GM18951 (cell line): ENCODE results near the gene ZNF438.

Experiments used
- POLR2A ChIP-seq: IDR thresholded peaks from 4 replicates; pipeline ENCODE4 v1.6.1; 2011; ENCODE audit warnings: mild to moderate bottlenecking; ENCODE audit not compliant: insufficient read length, insufficient read depth; ENCODE audit errors: extremely low read depth
- in situ Hi-C: fragments of 300-500 bp; cut with MboI; formaldehyde crosslinking; loops from one replicate; pipeline ENCODE4 v1.12.0; 2022; ENCODE audit warnings: low sequenced_read_pairs, mixed read lengths, inconsistent platforms; ENCODE audit not compliant: unreplicated experiment

Gene ZNF438

DNA sequence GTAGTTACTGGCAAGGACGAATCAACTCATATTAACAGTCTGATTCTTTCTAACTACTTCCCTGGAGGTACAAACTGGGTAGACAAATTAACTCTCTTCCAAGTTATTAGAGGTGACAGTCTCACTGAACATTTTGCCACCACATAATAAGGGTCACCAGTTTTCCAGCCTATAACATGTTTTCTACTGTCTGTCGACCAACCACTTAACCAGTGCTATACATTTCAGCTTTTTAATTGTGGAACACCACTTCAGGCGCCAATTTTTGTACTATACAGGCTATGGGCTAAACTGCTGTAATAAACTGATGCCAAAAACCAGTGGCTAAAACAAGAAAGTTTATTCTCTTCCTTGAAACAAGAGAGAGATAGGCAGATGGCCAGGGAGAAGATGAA, 13.3 kb downstream of the ZNF438 start:
- no peak for TF ChIP-seq POLR2A
- in situ Hi-C loops: no loop called here

DNA sequence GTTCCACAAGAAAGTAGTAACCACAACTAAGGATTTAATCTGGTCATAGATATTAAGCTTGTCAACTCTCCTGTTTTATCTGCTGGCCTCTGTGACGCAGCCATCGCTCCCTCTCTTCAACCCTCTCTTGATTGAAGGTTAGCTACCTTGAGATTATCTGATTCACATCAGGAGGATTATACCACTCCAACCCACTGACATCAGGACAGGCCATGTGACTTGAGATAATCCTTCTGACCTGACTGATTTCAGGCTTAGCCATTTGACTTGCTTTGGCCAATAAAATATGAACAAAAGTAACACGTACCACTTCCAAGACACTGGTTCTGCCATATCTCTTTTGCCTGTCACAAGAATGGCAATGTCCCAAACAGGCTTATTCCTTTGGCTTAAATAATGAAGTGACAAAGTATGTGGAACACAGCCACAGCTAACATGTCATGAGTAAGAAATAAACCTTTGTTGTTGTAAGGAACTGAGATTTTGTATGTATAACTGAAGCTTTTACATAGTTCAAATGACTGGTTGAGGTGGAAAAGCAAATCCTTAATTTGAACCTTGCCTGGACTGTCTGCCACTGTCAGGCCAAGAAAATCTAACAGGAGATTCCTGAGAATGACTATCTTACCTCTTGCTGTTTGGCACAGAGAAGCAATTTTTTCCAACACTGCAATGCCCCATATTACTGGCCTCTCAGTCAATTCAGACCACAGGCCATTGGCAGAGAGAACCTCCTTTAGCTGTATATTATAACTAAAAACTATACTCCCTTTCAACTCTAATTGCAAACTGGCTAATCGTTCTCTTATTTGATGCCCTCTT, 13.9 kb downstream of the ZNF438 start:
- TF ChIP-seq POLR2A: no peak
- in situ Hi-C loops: no loop called here

DNA sequence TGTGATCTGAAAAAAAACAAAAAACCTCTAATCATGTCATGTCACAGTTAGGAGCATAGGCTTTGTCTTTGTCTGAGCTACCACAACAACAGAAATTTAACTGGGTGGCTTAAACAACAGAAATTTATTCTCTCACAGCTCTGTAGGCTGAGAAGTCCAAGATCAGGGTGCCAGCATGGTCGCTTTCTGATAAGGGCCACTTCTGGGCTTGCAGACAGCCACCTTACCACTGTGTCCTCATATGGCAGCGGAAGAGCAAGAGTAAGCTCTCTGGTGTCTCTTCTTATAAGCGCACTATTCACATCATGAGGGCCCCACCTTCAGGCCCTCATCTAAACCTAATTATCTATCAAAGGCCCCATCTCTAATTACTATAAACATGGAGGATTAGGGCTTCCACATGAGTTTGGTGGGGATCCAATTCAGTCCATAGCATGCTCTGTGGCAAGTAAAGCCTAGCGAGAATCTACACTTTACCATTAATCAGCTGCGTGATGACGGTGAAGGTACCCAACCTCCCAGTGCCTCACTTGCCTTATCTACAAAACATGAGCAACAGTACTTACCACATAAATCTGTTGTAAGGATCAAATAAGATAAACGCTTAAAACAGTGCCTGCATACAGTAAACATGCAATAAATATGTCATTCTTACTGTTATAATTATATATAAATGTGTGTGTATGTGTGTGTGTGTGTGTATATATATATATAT, 17.3 kb downstream of the ZNF438 start:
- in situ Hi-C loops: no loop called here
- TF ChIP-seq POLR2A: no peak

DNA sequence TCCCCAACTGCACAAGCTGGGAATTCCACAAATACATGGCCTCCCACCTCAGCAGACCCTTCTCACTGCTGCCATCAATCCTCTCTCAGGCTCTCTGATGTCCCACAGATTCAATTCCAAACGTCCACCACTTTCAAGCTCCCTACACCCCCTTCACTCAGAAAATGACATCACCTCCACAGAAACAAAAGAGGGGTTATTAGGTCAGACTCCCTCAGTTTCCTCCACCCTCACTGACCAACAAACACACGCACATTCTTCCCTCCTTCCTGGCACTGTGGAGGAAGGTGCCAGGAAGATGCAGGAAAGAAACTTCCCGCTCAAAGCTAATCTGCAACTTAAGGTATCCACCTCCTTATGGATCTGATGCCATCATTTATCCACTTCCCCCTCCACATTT, 18.3 kb downstream of the ZNF438 start:
- in situ Hi-C loops: no loop called here
- TF ChIP-seq POLR2A: no peak

DNA sequence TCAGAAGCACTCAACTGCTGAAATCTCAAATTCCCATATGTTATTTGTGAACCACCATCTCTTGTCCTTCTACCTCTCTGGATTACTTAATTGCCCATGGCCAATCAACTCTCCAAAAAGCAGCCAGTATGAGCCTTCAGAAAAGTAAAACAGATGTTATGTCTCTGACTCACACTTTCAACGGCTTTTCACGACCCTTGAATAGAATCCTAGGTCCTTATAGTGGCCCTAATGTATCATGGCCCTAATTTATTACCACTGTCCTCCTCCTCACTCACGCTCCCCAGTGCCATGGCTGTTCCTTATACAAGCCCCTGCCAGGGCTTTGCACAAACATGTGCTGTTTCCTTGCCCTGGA, 20.0 kb downstream of the ZNF438 start:
- no peak for TF ChIP-seq POLR2A
- in situ Hi-C loops: no loop called here

DNA sequence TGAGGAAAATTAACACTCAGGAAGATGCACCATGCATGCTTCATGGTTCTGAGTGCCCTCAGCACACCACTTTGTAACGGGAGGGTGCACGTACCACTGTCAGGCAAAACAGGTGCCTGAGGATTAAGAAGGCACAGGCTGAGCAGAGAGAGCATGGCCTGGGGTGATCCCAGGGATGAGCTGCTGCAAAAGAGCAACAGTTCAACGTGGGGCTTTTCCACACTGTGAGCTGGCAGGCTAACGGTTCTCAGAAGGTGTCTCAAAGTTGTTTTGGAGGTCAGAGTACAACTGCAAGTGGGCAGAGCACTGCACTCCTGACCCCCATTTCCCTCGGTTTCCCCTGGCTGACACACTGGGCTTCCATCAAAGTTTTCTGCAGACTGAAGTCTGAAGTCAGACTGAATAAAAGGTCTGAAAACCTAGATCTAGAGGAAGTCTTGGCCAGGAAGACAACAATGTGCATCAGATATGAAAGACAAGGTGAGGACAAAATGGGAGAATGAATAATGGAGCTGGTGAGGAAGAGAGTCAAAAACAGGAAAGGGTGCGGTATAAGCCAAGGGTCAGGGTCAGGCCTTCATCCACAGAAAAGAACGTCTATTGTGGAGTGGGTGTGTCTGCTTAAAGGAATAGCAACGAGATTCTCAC, 20.5 kb downstream of the ZNF438 start:
- in situ Hi-C loops: no loop called here
- TF ChIP-seq POLR2A: no peak

DNA sequence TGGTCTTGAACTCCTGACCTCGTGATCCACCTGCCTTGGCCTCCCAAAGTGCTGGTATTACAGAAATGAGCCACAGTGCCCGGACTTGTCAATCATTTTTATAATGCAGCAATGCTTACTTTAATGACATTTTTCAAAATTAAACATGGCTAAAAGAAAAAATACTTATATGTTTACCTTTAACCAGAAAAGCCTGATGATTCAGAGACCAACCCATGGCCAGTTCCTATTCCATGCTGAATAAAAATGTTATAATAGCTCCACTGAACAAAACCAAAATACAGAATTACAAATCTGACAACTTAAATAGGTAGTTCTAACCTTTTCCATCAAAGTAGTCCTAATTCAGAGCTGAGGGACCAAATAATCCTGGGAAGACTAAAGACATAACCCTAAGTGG, 21.6 kb downstream of the ZNF438 start:
- TF ChIP-seq POLR2A: no peak
- in situ Hi-C loops: no loop called here

DNA sequence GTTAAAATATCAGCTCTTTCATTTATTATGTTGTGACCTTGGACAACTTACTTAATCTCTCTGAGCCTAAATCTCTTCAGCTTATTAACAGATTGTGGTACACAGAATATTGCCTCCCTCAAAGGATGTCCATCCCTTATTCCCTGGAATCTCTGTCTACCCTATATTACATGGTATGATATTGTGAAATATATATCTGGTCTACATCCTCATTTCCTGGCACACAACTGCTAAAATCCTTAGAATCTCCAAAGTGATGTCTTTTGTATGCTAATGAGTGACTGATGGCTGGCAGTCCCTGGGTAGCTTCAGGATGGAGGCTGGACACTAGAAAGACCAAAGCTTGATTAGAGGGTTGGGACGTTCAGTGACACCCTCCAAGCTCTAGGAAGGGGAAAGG, 25.8 kb downstream of the ZNF438 start:
- no peak for TF ChIP-seq POLR2A
- in situ Hi-C loops: no loop called here

DNA sequence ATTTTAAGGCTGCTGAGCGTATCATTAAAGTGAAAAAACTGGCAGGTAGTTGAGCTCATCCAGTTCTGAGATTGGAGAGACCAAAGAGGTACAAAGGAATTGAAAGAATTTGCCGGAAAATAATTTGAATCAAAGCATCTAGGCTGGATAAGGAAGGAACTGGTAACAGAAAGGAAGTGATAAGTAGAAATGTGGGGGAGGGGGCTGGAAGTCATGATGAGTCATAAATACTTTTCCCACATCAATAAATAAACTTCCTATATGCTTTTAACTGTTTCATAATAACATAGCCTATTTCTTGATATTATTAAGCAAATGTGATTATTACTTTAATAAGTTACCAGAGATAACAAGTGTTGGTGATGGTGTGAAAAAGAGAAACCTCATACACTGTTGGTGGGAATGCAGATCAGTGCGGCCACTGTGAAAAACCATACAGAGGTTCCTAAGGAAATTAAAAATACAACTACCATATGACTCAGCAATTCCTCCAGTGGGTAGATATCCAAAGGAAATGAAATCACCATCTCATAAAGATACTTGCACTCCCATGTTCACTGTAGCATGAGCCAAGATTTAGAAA, 27.0 kb downstream of the ZNF438 start:
- in situ Hi-C loops: no loop called here

DNA sequence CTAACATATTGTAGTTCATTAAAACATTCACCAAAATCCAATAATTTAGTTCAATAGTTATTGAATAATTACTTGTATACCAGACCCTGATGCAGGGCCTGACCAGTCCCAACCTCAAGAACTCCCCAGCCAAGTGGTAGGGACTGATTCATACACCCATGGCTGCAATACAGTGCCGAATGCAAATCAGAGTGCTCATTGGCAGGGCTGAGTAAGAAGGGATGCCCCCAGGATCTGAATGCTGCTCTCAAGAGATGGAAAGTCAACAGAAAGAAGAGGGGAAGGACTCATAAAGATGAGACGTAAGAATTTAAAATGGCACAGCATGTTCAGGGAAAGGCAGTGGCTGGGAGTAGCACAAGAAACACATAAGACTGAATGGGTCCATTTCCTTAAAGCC, 29.9 kb downstream of the ZNF438 start:
- in situ Hi-C loops: no loop called here
- TF ChIP-seq POLR2A: no peak

More for the DNA sequence above, 27.0 kb downstream of the ZNF438 start:
- no peak for TF ChIP-seq POLR2A

DNA sequence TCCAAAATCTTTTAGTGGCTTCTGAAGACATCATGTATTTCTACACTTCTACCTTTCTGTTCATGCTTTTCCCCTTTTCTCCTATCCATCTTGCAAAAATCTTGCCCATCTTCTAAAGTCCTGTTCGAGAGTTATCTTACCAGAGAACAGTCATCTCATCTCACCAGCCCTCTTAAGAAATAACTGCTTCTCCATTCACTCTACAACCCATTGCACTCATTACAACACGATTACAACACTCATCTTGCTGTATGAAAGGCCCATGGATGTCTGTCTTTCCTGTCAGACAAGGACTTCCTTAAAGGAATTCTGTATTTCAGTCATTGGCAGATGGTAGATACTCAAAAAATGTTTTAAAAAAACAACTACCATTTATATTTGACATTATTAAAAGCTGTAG, 30.8 kb downstream of the ZNF438 start:
- no peak for TF ChIP-seq POLR2A
- in situ Hi-C loops: no loop called here

DNA sequence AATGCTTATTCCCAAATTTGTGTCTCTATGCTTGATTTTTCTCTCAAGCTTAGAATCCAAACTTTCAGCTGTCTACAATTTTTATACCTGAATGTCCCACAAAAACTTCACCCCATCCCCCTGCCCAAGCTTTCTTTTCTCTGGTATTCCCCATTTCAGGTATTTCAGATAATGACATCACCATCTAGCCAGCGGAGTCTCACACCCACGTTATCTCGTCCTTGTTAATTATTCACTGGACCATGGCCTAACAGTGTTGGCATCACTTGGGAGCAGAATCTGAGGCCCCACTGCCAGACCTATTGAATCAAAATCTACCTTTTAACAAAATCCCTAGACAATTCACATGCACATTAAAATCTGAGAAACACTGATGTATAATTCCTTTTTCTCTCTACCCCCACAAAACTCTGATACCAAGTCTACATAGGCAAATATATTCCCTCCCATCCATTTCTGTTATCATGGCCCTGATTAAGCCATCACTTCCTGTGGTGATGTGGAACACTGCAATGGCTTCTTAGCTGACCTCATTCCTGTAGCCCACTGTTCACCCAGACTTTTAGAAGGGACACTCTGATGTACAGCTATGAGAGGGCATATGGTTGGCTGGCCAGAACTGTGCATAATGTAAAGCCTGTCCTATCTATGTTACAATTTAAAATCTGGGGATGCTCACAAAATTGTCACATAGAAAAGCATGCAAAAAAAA, 31.4 kb downstream of the ZNF438 start:
- in situ Hi-C loops: no loop called here

More for the DNA sequence above, 31.4 kb downstream of the ZNF438 start:
- no peak for TF ChIP-seq POLR2A
